ENCODE measurements around the gene MRPL45. TPM values are rescaled to one million over a fixed set of nuclear protein-coding genes. Genes with fewer than 3 reads are reported as not detected.

MRPL45 gene
- total RNA-seq, 4 donors from 2014 or later, result 27.6 to 35.3 (median 29.2) TPM

- TF ChIP-seq EP300 (IDR thresholded peaks at IDR 0.05), result no peak
- TF ChIP-seq, protein P1, sequence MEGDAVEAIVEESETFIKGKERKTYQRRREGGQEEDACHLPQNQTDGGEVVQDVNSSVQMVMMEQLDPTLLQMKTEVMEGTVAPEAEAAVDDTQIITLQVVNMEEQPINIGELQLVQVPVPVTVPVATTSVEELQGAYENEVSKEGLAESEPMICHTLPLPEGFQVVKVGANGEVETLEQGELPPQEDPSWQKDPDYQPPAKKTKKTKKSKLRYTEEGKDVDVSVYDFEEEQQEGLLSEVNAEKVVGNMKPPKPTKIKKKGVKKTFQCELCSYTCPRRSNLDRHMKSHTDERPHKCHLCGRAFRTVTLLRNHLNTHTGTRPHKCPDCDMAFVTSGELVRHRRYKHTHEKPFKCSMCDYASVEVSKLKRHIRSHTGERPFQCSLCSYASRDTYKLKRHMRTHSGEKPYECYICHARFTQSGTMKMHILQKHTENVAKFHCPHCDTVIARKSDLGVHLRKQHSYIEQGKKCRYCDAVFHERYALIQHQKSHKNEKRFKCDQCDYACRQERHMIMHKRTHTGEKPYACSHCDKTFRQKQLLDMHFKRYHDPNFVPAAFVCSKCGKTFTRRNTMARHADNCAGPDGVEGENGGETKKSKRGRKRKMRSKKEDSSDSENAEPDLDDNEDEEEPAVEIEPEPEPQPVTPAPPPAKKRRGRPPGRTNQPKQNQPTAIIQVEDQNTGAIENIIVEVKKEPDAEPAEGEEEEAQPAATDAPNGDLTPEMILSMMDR (IDR thresholded peaks at IDR 0.05), result no peak
- no peak for TF ChIP-seq POLR2AphosphoS5 (IDR thresholded peaks at IDR 0.05)
- no peak for TF ChIP-seq POLR2A (IDR thresholded peaks at IDR 0.05; ENCODE audit: low read depth)
- no peaks in the 10 kb centered on the region for H3K9me3 ChIP-seq
- H3K36me3 ChIP-seq, result no peaks in the 10 kb centered on the region
- H3K27ac ChIP-seq (replicated peaks in 1 of 4), result no peak overlapping the region
- intact Hi-C loops (cut with DNase I), result no loop called here
- H3K4me3 ChIP-seq, result no peak overlapping the region
- no peaks in the 10 kb centered on the region for H3K4me1 ChIP-seq
- no peak for DNase-seq (ENCODE audit: extremely low spot score)
- peaks cover 0 to 71% (median 12%) of the 10 kb centered on the region in 4 donors for H3K27me3 ChIP-seq
- WGBS, result 83% methylated on average over 4 of the region's 7 CpGs
Observed at GRCh38 chr17:38332735-38333134, 35.8 kb downstream of the MRPL45 start.

GRCh38 chr17:38333635-38334295, 36.8 kb downstream of the MRPL45 start:
- peaks cover 0 to 68% (median 12%) of the 10 kb centered on the region in 4 donors for H3K27me3 ChIP-seq
- H3K36me3 ChIP-seq, result no peaks in the 10 kb centered on the region
- no peak overlapping the region for H3K27ac ChIP-seq (replicated peaks in 1 of 4)
- intact Hi-C loops (cut with DNase I), result no loop called here
- no peaks in the 10 kb centered on the region for H3K9me3 ChIP-seq
- TF ChIP-seq POLR2AphosphoS5 (IDR thresholded peaks at IDR 0.05) (no peak), EP300 (IDR thresholded peaks at IDR 0.05) (no peak), POLR2A (IDR thresholded peaks at IDR 0.05; ENCODE audit: low read depth) (no peak)
- TF ChIP-seq, protein P1 (IDR thresholded peaks at IDR 0.05), result peak in 1 of 3 experiments; percentile 31
- no peak for DNase-seq (ENCODE audit: extremely low spot score)
- no peaks in the 10 kb centered on the region for H3K4me1 ChIP-seq
- no peak overlapping the region for H3K4me3 ChIP-seq
- 55% methylated on average over 11 of the region's 12 CpGs for WGBS

- Histone ChIP-seq H3K4me3 (no peak overlapping the region), H3K27ac (replicated peaks in 1 of 4) (no peak overlapping the region), H3K9me3 (no peaks in the 10 kb centered on the region), H3K36me3 (no peaks in the 10 kb centered on the region), H3K4me1 (no peaks in the 10 kb centered on the region), H3K27me3 (peaks cover 0 to 58% (median 8%) of the 10 kb centered on the region in 4 donors)
- TF ChIP-seq EP300 (IDR thresholded peaks at IDR 0.05), result no peak
- no peak for TF ChIP-seq POLR2A (IDR thresholded peaks at IDR 0.05; ENCODE audit: low read depth)
- TF ChIP-seq, protein P1 (IDR thresholded peaks at IDR 0.05), result no peak
- TF ChIP-seq POLR2AphosphoS5 (IDR thresholded peaks at IDR 0.05), result no peak
- intact Hi-C loops (cut with DNase I), result no loop called here
- WGBS, result 88% methylated on average over 24 of the region's 30 CpGs
- DNase-seq (ENCODE audit: extremely low spot score), result no peak
Observed at GRCh38 chr17:38334480-38335364, 37.8 kb downstream of the MRPL45 start.

DNA sequence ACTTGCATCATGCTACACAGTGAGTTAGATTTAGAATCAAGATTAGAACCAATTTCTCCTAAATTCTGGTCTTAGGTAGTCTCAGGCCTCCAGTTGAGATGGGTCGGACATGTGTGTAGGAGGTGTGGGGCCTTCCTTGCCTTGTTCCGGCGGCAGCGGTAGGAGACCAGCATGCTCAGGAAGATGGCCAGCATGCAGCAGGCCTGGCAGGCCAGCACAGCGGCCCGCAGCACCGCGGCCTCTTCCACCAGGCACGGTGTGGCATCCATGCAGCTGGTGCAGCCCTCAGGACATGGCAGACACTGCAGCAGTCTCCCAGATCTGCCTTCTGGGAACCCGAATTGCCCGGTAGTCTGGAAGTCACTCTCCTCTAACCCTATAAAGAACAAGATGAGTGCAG, 39.9 kb downstream of the MRPL45 start:
- WGBS, result 94% methylated on average over 2 of the region's 11 CpGs
- no peak overlapping the region for H3K4me3 ChIP-seq
- H3K9me3 ChIP-seq, result no peaks in the 10 kb centered on the region
- peaks cover 0 to 7% (median 5%) of the 10 kb centered on the region in 4 donors for H3K4me1 ChIP-seq
- no peak for TF ChIP-seq POLR2A (IDR thresholded peaks at IDR 0.05; ENCODE audit: low read depth)
- TF ChIP-seq POLR2AphosphoS5 (IDR thresholded peaks at IDR 0.05), result no peak
- no peak for TF ChIP-seq EP300 (IDR thresholded peaks at IDR 0.05)
- TF ChIP-seq, protein P1 (IDR thresholded peaks at IDR 0.05), result no peak
- H3K27ac ChIP-seq (replicated peaks in 1 of 4), result no peak overlapping the region
- intact Hi-C loops (cut with DNase I), result no loop called here
- no peak for DNase-seq (ENCODE audit: extremely low spot score)
- no peaks in the 10 kb centered on the region for H3K36me3 ChIP-seq
- H3K27me3 ChIP-seq, result peaks cover 0 to 37% (median 5%) of the 10 kb centered on the region in 4 donors
